HepG2 (cell line): ENCODE measurements around the gene PTPN22. TPM values are rescaled to one million over a fixed set of nuclear protein-coding genes. Genes with fewer than 3 reads are reported as not detected.

ENCODE experiments used
- ATAC-seq: fragments of 200-7000 bp; cut with Tn5 transposase; 3 replicates; pipeline ENCODE4 v1.9.1; 2020; ENCODE audit warnings: mild to moderate bottlenecking, moderate library complexity
- BruUV-seq: library from RNA; stranded (reverse); fragments of 400-500 nt; replicated peaks from 2 replicates; lab custom pipeline; 2021; lab: Mats Ljungman, UMichigan
- CTCF ChIA-PET: fragments of 300-600 bp; formaldehyde crosslinking; extraction: SDS; loops from one replicate; lab custom pipeline; 2021; ENCODE audit warnings: low total read pairs, inconsistent platforms, low intra/inter-chr PET ratio; lab: Yijun Ruan, JAX
- POLR2A ChIA-PET: fragments of 350-600 bp; sonication (Branson Sonifier 250); formaldehyde crosslinking; loops from one replicate; lab custom pipeline; 2020; ENCODE audit warnings: antibody characterized with exemption, inconsistent platforms; lab: Yijun Ruan, JAX
- DNase-seq: peaks from one replicate; pipeline ENCODE4 v3.0.0-alpha.2; 2015; ENCODE audit warnings: low spot score
- FAIRE-seq: peaks from 3 replicates; lab custom pipeline; 2011; peaks lifted over from hg19 to GRCh38; lab: Jason Lieb, UNC
- H2AFZ ChIP-seq: one replicate; pipeline ENCODE4 v1.6.1; 2011; ENCODE audit warnings: low read length, inconsistent platforms
- H3K27ac ChIP-seq: fragments of 300-600 bp; 3 replicates; pipeline ENCODE4 v1.8.0; 2011; ENCODE audit warnings: mixed run types, mild to moderate bottlenecking, mixed read lengths, low read length, inconsistent platforms; ENCODE audit not compliant: insufficient read depth; ENCODE audit errors: extremely low read length
- H3K27me3 ChIP-seq, 2 experiments: fragments of 200-600 bp in 1 of 2; 2 replicates in 1 of 2; 3 replicates in 1 of 2; pipeline versions ENCODE4 v1.6.0 to v1.8.0; 2011; ENCODE audit warnings: low read length in 2 of 2, mild to moderate bottlenecking in 2 of 2, moderate library complexity in 2 of 2, inconsistent platforms in 1 of 2; ENCODE audit not compliant: insufficient read depth in 2 of 2, control insufficient read depth in 1 of 2
- H3K36me3 ChIP-seq, 2 experiments: fragments of 200-600 bp in 1 of 2; replicated peaks in 1 of 2; 2 replicates in 1 of 2; 3 replicates in 1 of 2; pipeline versions ENCODE4 v1.5.1 to v1.8.0; 2011; ENCODE audit warnings: low read length in 2 of 2, inconsistent platforms in 1 of 2; ENCODE audit not compliant: insufficient read depth in 2 of 2, control insufficient read depth in 1 of 2
- H3K4me1 ChIP-seq: 2 replicates; pipeline ENCODE4 v1.5.1; 2012; ENCODE audit warnings: low read length, inconsistent platforms; ENCODE audit not compliant: insufficient read depth
- H3K4me2 ChIP-seq: 2 replicates; pipeline ENCODE4 v1.6.0; 2011; ENCODE audit warnings: low read depth, low read length, inconsistent platforms
- H3K4me3 ChIP-seq, 3 experiments: fragments of 200-600 bp in 1 of 3; sonication (generic), shearing (Covaris generic) in 1 of 3; replicated peaks in 1 of 3; 2 replicates each; pipeline ENCODE4 v1.5.1; 2011 to 2016; ENCODE audit warnings: low read length in 3 of 3, inconsistent platforms in 2 of 3, low read depth in 2 of 3, mild to moderate bottlenecking in 2 of 3, control low read depth in 1 of 3, mixed read lengths in 1 of 3; ENCODE audit not compliant: insufficient read depth in 1 of 3
- H3K79me2 ChIP-seq: one replicate; pipeline ENCODE4 v1.6.1; 2011; ENCODE audit warnings: low read length, inconsistent platforms; ENCODE audit not compliant: insufficient read depth
- H3K9ac ChIP-seq: 2 replicates; pipeline ENCODE4 v1.6.0; 2011; ENCODE audit warnings: mild to moderate bottlenecking, low read depth, low read length, inconsistent platforms; ENCODE audit not compliant: insufficient read depth
- H3K9me3 ChIP-seq: 2 replicates; pipeline ENCODE4 v1.5.1; 2012; ENCODE audit warnings: mild to moderate bottlenecking, low read length
- H4K20me1 ChIP-seq: 2 replicates; pipeline ENCODE4 v1.6.0; 2011; ENCODE audit warnings: inconsistent platforms, mild to moderate bottlenecking, low read length, moderate library complexity; ENCODE audit not compliant: insufficient read depth
- E2F2 ChIP-seq: sonication (generic); formaldehyde crosslinking; IDR thresholded peaks from 2 replicates; pipeline ENCODE4 v1.4.0; 2020; ENCODE audit warnings: missing genetic modification reagents, borderline replicate concordance
- HMGA1 ChIP-seq: sonication (generic); formaldehyde crosslinking; conservative IDR thresholded peaks from 2 replicates; pipeline ENCODE4 v1.4.0; 2020; ENCODE audit warnings: missing genetic modification reagents
- MAFK ChIP-seq, 2 experiments: IDR thresholded peaks in 1 of 2; conservative IDR thresholded peaks in 1 of 2; 2 replicates each; pipeline ENCODE4 v1.6.1; 2011; ENCODE audit warnings: improper control_type of control experiment in 2 of 2, low read length in 2 of 2
- ZNF282 ChIP-seq: fragments of 450-650 bp; IDR thresholded peaks from 2 replicates; pipeline ENCODE4 v1.6.1; 2018; ENCODE audit not compliant: partially characterized antibody
- ZNF644 ChIP-seq: IDR thresholded peaks from 2 replicates; pipeline ENCODE4 v1.6.1; 2016; ENCODE audit warnings: low read depth
- ZNF646 ChIP-seq: sonication (generic); formaldehyde crosslinking; IDR thresholded peaks from 2 replicates; pipeline ENCODE4 v1.9.0; 2021; ENCODE audit warnings: mild to moderate bottlenecking, missing genetic modification reagents
- ZXDC ChIP-seq: sonication (generic); formaldehyde crosslinking; IDR thresholded peaks from 2 replicates; pipeline ENCODE4 v1.5.0; 2020; ENCODE audit warnings: mild to moderate bottlenecking, missing genetic modification reagents
- in situ Hi-C: cut with HindIII; loops from 2 replicates; pipeline ENCODE4 v1.10.0; 2017; ENCODE audit warnings: low pct_unique_long_range_greater_than_20kb; ENCODE audit not compliant: extremely low pct_ligation_motif_present
- intact Hi-C: fragments of 100-400 bp; cut with micrococcal nuclease; formaldehyde crosslinking; loops from one replicate; pipeline ENCODE4 v1.10.0; 2022; ENCODE audit not compliant: unreplicated experiment
- polyA plus RNA-seq, 8 experiments: library from polyadenylated mRNA; depleted of rRNA in 3 of 8; stranded (reverse) in 7 of 8; unstranded in 1 of 8; fragments of >200 nt; fragmentation: Illumina TruSeq in 4 of 8; extraction: Trizol in 4 of 8; gene quantifications; 2 replicates each; pipeline versions ENCODE4 v1.2.1 to v1.2.3, GENCODE V29; 2011 to 2016; ENCODE audit warnings: low read depth in 4 of 8, missing spikeins in 1 of 8, mixed read lengths in 1 of 8; ENCODE audit not compliant: insufficient read depth in 1 of 8
- total RNA-seq, 5 experiments: library from RNA; depleted of rRNA; stranded (reverse); fragments of >200 nt; fragmentation: Illumina TruSeq; extraction: Trizol; gene quantifications; 2 replicates each; pipeline ENCODE4 v1.2.3, GENCODE V29; 2016; ENCODE audit warnings: low read depth in 1 of 5

The PTPN22 gene
- total and polyA plus RNA-seq, 2 of the 13 experiments (the other 11 are each of a cell fraction or from before 2014, with no cell fraction given): not detected

- CTCF ChIA-PET: no interaction called here
- no peak overlapping the region for H3K9ac ChIP-seq
- TF ChIP-seq ZXDC (CRISPR knock-in tag): no peak
- TF ChIP-seq ZNF644: no peak
- TF ChIP-seq HMGA1 (CRISPR knock-in tag): no peak
- TF ChIP-seq MAFK (conservative IDR thresholded peaks at IDR 0.05 in 1 of 2, IDR thresholded peaks at IDR 0.05 in 1 of 2; ENCODE audit: low read length in 2 of 2): no peak
- no peak for TF ChIP-seq ZNF646 (CRISPR knock-in tag)
- no peak for TF ChIP-seq ZNF282
- TF ChIP-seq E2F2: no peak
Measured at GRCh38 chr1:113872219-113872935, 865 bp upstream of the PTPN22 start.

More at GRCh38 chr1:113872219-113872935, 865 bp upstream of the PTPN22 start:
- H3K27me3 ChIP-seq: peaks cover 0 to 2% of the 10 kb centered on the region in 2 experiments; a peak in 1 of 5 replicates
- no peaks in the 10 kb centered on the region for H4K20me1 ChIP-seq
- no TSS peak for BruUV-seq
- in situ Hi-C loops: no loop called here
- FAIRE-seq: no peak
- H3K9me3 ChIP-seq: no peaks in the 10 kb centered on the region
- H3K4me3 ChIP-seq: no peak overlapping the region
- H3K4me1 ChIP-seq: no peaks in the 10 kb centered on the region
- no peak overlapping the region for H3K27ac ChIP-seq
- no peak for DNase-seq
- POLR2A ChIA-PET: no interaction called here
- ATAC-seq: no peak
- H2AFZ ChIP-seq: no peak overlapping the region
- H3K79me2 ChIP-seq: no peaks in the 10 kb centered on the region
- intact Hi-C loops: loop anchor here (5.0 kb wide), 1 partner anchor 35 kb away; no protein-coding TSS in a partner anchor
- no peak overlapping the region for H3K4me2 ChIP-seq
- H3K36me3 ChIP-seq: no peaks in the 10 kb centered on the region
